Activated CD8-positive, alpha-beta memory T cell treated with anti-CD3 and anti-CD28 coated beads, Interleukin-2, amount 50 U/mL, for 4 hours (primary cell): ENCODE data around the gene SLC13A3.

Experiments
- DNase-seq: peaks from one replicate; pipeline ENCODE4 v3.0.0-alpha.2; 2020

Gene SLC13A3

DNA sequence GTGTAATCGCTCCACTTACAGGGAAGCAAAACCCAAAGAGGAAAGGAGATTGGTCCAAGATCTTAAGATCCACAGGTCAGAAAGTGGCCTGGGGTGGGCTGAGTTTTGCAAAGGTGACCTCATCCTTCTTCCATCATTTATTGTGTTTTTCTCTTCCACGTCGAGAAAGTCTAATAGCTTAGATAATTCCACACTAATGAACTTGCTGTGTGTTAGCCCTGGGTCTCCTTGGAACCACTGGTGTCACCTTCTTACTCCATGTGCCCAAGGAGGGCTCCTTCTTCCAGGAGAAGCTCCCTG, 1.7 kb downstream of the SLC13A3 start:
- no peak for DNase-seq

DNA sequence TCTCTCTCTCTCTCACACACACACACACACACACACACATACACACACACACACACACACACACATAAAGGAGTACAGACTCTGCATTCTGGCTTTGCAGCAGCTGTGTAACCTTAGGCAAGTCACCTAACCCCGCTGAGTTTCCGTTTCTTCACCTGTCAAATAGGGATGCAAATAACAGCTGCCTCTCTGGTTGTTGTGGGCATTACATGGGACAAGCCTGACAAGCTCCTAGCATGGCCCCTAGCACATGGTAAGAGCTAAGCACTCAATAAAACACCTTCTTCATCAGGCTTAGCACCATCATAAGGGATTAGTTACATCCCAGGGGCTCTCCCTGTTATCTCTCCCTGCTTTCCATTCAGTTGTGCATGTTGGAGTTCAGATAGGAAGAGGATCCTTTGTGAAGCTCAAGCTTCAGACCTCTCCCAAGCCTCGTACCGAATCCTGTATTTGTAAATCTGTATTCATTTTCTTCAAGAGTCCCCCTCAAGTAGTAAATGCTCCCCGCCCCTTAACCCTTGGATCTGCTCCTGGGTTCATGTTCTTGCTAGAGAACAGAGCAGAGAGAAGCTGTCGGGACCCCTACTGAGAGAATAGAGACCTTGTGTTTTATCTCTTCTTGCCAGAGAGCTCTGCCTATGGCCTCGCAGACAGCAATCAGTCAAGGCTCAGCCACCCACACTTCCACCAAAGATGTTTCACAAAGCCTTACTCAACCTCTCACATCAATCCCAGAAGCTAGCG, 2.2 kb downstream of the SLC13A3 start:
- DNase-seq: no peak

DNA sequence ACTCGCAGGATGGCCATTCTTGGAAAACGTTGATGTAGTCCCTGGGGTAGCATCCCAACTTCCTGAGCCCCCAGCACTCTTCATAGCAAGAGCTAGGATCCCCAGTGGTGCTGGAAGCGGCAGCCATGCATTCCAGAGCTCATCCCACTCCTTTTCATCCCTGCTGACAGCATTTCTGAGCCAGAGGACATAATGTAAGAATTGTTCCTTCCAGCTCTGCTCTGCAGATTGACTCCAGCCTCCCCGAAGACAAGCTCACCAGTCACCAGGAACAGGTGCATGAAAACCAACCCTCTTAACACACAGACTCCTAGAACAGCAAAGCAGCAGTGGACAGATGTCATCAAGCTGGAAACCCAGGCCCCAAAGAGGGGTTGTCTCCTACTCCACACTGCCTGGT, 3.8 kb downstream of the SLC13A3 start:
- no peak for DNase-seq

DNA sequence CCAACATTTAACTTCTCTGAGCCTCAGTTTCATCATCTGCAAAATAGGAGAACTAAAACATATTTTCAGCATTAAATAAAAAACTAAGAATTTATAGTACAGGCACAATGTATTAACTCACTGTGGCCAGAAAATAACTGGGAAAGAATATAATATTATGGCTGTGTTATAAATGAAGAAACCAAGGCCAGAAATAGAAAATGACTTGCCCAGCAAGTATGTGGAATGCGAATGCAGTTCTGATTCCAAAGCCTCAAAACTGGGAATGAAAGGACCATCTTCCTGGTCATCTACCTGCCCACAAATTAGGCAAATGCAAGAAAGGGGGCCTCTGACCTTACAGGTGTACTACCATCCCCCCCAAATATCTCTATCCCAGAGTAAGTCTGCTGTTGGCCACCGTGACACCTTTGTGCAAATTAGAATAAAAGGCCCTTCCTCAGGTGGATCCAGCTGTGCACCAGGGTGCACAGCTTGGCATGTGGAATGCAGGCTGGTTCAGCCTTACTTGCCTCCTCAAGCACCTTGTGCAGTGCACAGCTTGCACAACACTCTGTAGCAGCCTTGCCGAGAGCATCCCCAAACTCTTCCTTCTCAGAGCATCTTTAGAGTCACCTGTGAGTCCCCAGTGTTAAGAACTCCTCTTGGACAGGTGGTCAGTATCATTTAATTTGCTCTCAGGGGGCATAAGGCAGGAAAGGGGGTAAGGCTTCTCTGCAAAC, 4.4 kb downstream of the SLC13A3 start:
- no peak for DNase-seq

DNA sequence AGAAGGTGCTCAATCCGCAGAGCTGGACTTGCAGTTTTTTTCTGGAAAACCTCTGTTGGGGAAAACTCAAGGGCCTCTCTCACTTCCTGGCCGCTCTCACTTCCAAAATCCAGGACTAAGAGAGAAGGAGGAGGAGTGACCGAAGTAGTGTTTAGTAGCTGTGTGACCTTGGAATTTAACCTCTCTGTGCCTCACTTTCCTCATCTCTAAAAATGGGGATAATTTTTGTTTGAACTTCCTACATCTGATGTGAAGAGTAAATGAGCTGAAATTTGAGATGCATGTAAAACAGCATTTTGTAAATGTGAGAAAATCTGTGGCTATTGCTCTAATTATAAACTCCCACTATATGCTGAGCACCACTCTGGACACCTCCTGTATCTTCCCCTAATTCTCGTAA, 5.1 kb downstream of the SLC13A3 start:
- DNase-seq: no peak

DNA sequence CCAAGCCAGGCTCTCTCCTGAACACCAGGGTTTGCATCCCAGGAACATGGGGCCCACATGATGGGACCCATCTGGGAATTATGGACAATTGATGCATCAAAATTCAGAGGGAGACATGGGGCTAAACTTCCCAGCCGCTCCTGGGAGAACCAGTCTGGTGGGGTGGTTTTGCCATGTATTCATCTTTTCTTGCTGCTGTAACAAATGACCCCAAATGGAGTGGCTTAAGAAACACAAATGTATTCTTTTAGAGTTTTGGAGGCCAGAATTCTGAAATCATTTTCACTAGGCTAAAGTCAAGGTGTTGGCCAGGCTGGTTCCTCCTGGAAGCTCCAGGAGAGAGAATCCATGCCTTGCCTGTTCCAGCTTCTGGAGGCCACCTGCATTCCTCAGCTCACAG, 6.5 kb downstream of the SLC13A3 start:
- no peak for DNase-seq

DNA sequence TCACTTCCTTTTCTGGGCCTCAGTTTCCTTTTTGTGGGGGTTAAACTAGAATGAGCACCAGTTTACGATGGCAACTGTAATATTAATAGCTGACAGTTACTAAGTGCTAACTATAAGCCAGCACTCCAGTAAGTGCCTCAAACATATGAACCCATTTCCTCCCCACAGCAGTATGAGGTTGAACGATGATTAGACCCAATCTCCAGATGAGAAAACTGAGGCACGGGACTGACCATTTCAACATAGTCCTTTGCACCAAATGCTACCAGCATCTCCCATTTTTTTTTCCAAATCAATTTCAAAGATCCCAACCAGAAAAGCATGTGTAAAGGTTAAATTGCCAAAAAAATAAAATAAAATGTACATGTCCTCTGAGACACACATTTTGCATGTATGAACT, 7.1 kb downstream of the SLC13A3 start:
- no peak for DNase-seq

DNA sequence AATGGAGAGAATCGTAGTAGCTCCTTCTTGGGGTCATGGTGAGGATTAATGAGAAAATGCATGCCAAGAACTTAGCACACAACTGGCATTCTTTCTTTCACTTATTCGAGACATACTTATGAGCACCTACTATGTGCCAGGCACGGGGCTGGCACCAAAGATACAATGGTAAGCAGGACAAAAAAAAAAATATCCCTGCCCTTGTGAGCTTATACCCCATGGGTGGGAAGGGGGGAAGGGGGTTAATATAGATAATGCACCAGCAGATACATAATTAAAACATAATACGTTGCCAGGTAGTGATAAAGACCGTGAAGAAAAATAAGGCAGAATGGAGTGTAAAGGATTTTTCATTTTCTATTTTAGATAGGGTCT, 8.3 kb downstream of the SLC13A3 start:
- no peak for DNase-seq

DNA sequence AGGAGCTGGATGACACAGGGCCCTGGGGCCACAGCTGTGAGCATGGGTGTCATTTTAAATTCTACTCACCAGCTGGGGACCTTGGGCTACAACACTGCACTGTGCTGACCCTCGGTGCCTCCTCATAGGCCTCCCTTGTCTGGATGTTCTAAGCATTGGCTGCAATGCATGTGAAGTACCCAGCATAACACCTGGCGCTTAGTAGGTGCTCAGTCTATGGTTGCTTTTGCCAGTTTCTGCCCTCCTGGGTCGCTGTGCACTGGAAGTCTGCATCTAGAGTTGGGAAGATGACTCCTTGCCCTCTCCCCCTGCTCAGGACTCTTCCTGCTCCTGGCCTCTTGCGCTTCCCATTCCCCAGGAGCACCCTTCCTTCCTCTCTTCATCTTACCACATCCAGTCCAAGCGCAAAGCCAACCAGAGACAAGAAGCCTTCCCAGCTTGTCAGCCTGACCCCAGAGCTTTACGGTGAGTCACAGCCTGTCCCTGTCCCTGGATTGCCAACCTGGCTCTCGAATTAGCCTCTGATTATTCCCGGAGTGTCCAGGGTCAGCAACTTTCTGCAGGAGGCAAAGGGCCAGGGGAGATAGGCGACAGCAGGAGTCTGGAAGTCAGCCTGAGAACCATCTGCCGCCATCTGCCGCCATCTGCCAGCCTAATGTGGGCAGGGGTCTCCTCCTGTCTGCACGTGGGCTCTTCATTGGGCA, 8.8 kb downstream of the SLC13A3 start:
- no peak for DNase-seq

DNA sequence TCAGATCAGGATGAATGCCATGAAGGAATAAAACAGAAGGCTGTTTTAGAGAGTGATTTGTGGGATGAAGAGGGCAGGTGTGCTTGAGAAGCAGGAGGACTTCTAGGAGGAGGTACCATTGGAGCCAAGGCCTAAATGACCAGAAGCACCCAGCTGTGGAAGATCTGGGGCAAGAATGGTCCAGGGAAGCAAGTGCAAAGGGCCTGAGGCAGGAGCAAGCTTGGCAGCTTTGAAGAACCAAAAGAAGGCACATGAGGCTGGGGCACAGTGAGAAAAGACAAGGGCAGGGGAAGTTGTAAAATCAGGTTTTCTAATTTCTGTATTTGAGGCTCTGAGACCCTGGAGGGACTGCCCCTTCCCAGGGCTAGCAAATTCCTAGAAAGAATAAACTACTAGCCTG, 9.8 kb downstream of the SLC13A3 start:
- no peak for DNase-seq

DNA sequence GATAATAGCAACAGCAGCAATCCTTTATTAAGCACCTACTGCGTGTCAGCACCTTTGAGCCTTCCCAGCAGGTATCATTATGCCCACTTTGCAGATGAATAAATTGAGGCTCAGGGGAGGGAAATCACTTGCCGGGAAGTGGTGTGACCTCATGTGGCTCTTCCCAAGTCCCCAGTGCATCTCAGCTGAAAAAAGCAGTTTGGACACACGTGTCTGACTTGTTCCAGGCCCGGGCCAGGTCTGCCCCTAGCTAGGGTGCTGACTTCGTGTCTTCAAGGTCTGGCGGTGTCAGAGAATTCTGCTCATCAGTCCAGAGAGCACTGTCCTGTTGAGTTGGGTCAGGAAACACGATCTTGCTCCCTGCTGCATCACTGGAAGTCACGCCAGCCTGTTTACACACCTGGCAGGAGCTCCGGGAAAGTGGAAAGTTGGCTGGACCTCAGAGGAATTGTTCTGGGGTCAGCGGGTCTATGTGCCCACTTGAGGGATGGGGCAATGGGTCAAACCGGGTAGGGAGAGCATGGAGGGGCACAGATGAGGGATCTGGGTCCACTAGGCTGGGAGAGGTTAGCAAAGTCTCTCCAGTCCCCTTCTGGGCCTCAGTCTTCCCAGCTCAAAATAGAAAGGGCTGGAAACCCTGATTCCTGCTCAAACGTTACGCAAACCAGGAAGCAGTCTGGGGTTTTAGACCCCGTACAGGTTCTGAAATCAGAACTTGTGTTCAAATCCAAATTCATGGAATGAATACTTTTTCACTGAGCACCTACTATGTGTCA, 10.5 kb downstream of the SLC13A3 start:
- DNase-seq: no peak

DNA sequence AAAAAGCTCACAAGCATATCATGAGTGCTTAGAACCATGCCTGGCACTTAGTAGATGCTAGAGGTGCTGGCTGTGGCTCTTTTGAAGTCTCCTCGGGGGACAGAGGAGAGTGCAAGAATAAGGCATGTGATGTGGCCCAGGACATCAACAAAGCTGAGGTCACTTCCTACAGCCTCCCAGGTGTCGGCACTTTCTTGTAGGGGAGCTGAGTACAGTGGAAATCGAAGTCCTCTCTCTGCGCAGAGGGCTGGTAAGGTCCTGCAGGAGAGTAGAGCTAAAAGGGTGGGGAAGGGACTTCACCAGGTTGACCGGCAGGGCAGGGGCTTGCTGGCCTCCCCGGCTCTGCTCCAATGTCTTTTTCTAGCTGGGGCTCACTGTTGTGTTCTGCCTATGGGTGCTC, 11.2 kb downstream of the SLC13A3 start:
- DNase-seq: no peak

DNA sequence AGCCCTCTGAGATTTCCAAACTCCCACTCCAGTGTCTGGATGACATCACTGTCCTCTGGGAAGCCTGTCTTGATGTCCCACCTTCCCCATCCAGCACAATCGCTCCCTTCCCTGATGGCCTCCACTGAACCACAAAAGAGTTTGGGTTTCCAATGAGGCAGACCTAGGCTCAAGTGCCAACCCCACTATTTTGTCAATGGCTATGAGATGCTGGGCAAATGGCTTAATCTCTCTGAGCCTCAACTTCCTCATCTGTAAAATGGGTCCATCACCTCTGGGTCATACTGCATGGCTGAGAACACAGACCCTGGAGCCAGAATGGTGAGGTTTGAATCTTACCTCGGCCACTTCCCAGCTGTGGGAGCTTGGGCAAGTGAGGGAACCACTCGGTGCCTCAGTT, 11.7 kb downstream of the SLC13A3 start:
- DNase-seq: no peak

DNA sequence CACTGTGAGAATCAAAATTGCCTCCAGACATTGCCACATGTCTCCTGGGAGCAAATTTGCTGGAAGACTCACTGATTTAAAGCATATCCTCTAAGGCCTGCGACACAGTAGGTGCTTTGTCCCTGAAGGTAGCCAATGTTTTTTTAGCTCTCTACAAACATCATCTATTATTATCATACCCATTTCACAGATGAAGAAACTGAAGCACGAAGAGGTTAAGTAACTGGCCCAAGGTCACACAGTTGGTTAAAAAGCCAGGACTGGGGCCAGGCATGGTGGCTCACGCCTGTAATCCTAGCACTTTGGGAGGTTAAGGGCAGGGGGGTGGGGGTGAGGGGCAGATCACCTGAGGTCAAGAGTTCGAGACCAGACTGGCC, 12.4 kb downstream of the SLC13A3 start:
- no peak for DNase-seq

DNA sequence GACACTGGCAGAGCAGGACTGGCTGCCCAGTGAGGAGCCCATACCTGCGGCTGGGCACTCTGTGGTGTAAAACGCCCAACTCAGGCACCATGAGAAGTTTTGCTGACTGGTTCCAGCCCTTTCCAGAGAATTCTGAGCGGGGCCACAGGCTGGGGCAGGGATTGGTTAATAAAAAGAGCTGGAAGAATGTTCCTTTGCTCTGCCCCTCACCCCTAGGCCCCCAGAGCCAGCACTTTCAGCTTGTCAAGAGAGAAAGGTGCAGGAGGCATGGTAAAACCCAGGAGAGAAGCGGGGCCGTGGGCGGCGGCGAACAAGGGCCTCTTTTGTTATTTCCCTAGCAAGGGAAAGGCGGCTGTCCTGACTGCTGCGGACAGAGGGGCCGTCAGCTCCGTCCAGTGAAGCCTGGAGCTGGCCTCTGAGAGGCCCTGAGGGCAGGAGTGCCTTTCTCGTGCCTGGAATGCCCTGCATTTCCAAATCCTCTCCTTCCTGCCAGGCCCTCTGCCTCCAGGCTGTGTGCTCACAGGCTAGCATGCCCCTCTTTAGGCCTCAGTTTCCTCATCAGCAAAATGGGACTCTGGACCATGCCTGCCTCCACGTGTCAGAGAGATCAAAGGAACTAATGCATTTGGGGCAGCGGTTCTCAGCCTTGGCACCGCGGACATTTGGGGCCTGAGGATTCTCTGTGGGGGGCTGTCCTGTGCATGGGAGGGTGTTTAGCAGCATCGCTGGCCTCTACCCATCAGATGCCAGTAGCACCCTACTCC, 12.9 kb downstream of the SLC13A3 start:
- no peak for DNase-seq

DNA sequence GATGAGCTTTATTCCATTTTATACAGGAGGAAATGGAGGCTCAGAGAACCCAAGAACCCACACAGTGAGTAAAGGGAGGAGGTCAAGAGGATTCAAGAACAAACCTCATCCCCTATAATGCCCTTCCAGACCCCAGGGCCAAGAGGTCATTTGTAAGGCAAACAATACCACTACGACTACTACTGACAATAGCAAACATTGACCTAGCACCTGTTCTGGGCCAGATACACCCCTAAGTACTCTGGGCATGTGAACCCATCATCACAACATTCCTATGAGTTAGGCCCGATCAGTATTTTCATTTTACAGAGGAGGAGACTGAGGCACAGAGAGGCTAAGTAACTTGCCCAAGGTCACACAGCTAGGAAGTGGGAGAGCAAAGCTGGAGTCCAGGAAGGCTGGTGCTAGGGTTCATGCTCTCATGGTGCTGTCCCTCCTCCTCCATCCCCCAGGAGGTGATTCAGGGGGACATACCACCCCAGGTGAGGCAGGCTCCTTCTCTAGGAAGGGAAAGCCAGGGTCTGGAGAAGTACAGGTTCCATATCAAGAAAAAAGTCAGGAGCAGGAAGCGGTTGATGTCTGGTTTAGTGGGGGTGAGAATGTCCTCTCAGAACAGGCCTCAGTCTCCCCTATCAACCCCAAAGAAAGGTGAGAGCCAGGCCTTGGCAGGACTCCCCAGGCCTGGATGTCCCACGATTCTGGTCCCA, 13.7 kb downstream of the SLC13A3 start:
- no peak for DNase-seq

DNA sequence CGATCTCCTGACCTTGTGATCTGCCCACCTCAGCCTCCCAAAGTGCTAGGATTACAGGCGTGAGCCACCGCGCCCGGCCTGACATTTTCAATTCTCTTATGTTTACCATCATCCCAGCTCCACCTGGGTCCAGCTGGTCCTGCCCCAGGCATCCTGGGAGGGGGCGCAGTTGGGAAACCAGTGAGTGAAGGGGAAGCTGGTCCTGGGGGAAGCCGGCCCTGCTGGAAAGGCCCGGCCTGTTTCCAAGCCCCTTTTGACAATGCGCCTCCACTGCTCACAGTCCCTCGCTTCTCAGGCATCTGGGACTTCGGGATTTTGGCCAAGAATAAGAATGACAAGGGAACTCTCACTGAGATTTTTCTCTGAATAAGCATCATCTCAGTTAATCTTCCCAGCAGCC, 14.2 kb downstream of the SLC13A3 start:
- no peak for DNase-seq

DNA sequence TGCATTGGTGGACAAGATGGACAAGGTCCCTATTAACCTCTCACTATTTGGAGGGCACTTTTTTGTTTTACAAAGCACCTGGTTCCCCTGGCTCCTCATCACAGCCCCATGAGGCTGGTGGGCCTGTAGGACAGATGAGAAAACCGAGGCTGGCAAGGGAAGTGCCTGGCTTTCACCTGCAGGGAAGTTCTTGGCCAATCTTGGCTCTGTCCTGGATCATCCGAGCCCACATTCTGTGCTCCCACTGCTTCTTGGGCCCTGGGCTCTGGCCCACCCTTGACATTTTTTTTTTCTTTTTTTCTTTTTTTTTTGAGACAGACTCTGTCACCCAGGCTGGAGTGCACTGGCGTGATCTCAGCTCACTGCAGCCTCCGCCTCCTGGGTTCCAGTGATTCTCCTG, 14.7 kb downstream of the SLC13A3 start:
- no peak for DNase-seq

DNA sequence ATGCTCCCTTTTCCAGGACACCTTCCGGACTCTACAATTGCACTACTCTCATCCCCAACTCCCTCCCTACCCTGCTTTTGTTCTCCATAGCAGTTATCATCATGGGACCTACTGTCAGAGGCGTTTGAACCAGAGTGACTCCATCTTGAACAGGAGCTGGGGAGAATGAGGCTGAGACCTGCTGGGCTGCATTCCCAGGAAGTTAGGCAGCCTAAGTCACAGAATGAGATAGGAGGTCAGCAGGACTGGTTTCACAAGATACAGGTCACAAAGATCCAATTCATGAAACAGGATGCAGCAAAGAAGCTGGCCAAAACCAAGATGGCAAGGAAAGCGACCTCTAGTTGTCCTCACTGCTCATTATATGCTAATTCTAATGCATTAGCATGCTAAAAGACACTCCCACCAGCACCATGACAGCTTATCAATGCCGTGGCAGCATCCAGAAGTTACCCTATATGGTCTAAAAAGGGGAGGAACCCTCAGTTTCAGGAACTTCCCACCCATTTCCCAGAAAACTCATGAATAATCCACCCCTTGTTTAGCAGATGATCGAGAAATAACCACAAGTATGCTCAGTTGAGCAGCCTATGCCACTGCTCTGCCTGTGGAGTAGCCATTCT, 15.6 kb downstream of the SLC13A3 start:
- DNase-seq: no peak

DNA sequence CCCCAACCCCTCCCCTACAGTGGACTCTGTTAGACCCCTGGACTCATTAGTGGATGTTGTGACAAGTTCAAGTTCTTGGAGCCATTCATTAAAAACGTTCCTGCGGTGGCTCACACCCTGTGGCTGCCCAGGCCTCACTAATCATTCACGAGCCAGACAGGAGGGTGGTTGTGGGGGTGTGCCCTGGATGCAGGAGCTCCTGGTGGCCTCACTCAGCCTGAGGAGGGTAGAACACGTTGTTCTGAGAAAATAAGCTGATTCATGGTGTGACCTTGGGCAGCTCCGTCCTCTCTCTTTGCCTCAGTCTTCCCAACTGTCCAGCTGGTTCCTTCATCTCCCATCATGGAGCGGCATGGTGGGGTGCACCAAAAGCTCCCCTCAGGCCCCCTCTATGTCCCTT, 16.7 kb downstream of the SLC13A3 start:
- DNase-seq: no peak

DNA sequence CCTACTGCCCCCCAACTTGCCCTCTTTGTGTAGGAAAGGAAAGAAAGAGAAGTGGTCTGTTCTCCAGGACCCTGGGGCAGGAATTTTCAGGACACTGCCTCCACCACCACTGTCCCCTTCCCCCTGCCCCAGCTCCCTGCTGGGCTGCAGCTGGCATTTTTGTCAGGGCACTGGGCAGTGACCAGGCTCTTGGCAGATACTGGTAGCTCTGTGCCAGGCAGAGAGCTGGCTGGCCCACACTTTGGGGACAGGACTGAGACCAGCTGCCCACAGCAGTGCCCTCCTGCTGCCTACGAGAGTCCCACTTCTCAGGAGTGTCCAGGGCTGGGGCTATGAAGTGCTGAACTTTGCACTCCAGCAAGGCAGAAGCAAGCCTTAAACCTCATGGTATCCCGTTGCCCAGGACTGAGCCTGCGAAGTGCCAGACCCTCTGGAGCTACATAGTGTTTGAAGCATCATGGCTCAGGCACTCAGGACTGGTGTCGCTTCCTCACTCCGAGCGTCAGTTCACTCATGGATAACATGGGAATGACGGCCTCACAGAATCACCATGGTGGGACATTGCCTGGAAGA, 19.3 kb downstream of the SLC13A3 start:
- DNase-seq: no peak
